ENCODE measurements around the gene PRG3. TPM values are rescaled to one million over a fixed set of nuclear protein-coding genes. Genes with fewer than 3 reads are reported as not detected.

The PRG3 gene
- total RNA-seq, 1 experiment from 2014 or later, result not detected

GRCh38 chr11:57331720-57332119 is 49.2 kb downstream of the PRG3 start (continued):
- no peak for TF ChIP-seq EGR1 (IDR thresholded peaks at IDR 0.05; ENCODE audit: low read depth)
- TF ChIP-seq YY1 (IDR thresholded peaks at IDR 0.05; ENCODE audit: extremely low read depth, insufficient replicate concordance, low read depth, low read length), result no peak
- no peak for TF ChIP-seq SIN3A (IDR thresholded peaks at IDR 0.05; ENCODE audit: low read depth)
- TF ChIP-seq POLR2A (IDR thresholded peaks at IDR 0.05; ENCODE audit: borderline replicate concordance, extremely low read depth, insufficient read depth, insufficient read length), result no peak
- TF ChIP-seq ZNF274 (IDR thresholded peaks at IDR 0.05; ENCODE audit: low read depth, low read length), result no peak
- TF ChIP-seq MAX (IDR thresholded peaks at IDR 0.05), result no peak
- no peak for TF ChIP-seq ATF3 (IDR thresholded peaks at IDR 0.05)
- no peak for TF ChIP-seq SRF (IDR thresholded peaks at IDR 0.05; ENCODE audit: low read depth)

- DNase-seq (ENCODE audit: low read depth, low spot score) (no peak), ATAC-seq (no peak)
- H3K9me2 ChIP-seq (ENCODE audit: insufficient read depth), result no peaks in the 10 kb centered on the region
- ChIA-PET POLR2A (no interaction called here), RAD21 (ENCODE audit: low non-redundant PET in 1 of 2, low total read pairs in 2 of 2, uncharacterized antibody in 2 of 2, unreplicated experiment in 2 of 2) (no interaction called here), CTCF (no interaction called here)
- no peaks in the 10 kb centered on the region for H4K20me1 ChIP-seq (ENCODE audit: insufficient read depth)
- H3K27ac ChIP-seq (ENCODE audit: low read depth, low read length), result no peak overlapping the region
- peaks cover 8 to 30% of the 10 kb centered on the region in 2 experiments; a peak in 3 of 4 replicates for H3K4me1 ChIP-seq (ENCODE audit: control insufficient read depth in 1 of 2, insufficient read depth in 2 of 2, low read length in 2 of 2)
- BruUV-seq (replicated peaks), result no TSS peak
- no peak overlapping the region for H3K9ac ChIP-seq (ENCODE audit: low read length)
- no peak overlapping the region for H3K4me2 ChIP-seq (ENCODE audit: low read length)
- no peak overlapping the region for H3K4me3 ChIP-seq (replicated peaks in 1 of 2; ENCODE audit: low read depth in 1 of 2, low read length in 2 of 2)
- no peak for TF ChIP-seq TCF7L2 (IDR thresholded peaks at IDR 0.05; ENCODE audit: borderline replicate concordance, extremely low read depth, insufficient read depth, insufficient read length)
- no peak for TF ChIP-seq YY1 (IDR thresholded peaks at IDR 0.05; ENCODE audit: extremely low read depth, insufficient replicate concordance, low read depth, low read length)
- no peak for TF ChIP-seq POLR2AphosphoS5 (IDR thresholded peaks at IDR 0.05; ENCODE audit: low read depth, low read length)
- no peak for TF ChIP-seq ATF3 (IDR thresholded peaks at IDR 0.05)
- no peak for TF ChIP-seq ZBTB33 (IDR thresholded peaks at IDR 0.05; ENCODE audit: extremely low read depth, insufficient replicate concordance, low read length)
- no peak for TF ChIP-seq RAD21 (IDR thresholded peaks at IDR 0.05; ENCODE audit: low read depth)
- H2AFZ ChIP-seq (ENCODE audit: low read depth, low read length, poor library complexity, severe bottlenecking), result no peak overlapping the region
- peaks cover 52 to 89% of the 10 kb centered on the region in 2 experiments for H3K36me3 ChIP-seq (ENCODE audit: control insufficient read depth in 1 of 2, insufficient read depth in 2 of 2, low read length in 2 of 2)
- H3K9me3 ChIP-seq (ENCODE audit: control insufficient read depth in 1 of 2, insufficient read depth in 1 of 2, low read depth in 1 of 2, low read length in 2 of 2), result no peaks in the 10 kb centered on the region
- H3K27me3 ChIP-seq (ENCODE audit: insufficient read depth, low read length), result no peaks in the 10 kb centered on the region
- H3K79me2 ChIP-seq (ENCODE audit: insufficient read depth, low read length), result peaks cover 72% of the 10 kb centered on the region
- intact Hi-C loops (cut with micrococcal nuclease), result no loop called here
These were observed 50.9 kb downstream of the PRG3 start for GRCh38 chr11:57330029-57330428.
